DMS 273 (cell line): ENCODE measurements around the gene GLRX2.
"Not testable (repeated sequence)": the region's sequence is repeated elsewhere in the genome, so short reads cannot be mapped to it uniquely, and the experiment has no call there.

ENCODE experiments used
- DNase-seq: peaks from one replicate; lab custom pipeline; 2025; ENCODE audit not compliant: unreplicated experiment; lab: John Stamatoyannopoulos, UW

GLRX2 gene

GRCh38 chr1:193104907-193105820 is at the start of gene GLRX2:
Gene GLRX2, minus strand, starts transcription at chr1:193105414. Its CDS starts 32 bp downstream, at chr1:193105382.
- DNase-seq: peak; percentile 95

GRCh38 chr1:193144999-193145398 is 39.8 kb upstream of the GLRX2 start:
- DNase-seq: no peak

GRCh38 chr1:193144361-193144938 is 39.2 kb upstream of the GLRX2 start:
- DNase-seq: no peak

GRCh38 chr1:193143285-193143684 is 38.1 kb upstream of the GLRX2 start:
- peak; percentile 38 for DNase-seq

GRCh38 chr1:193142409-193142808 is 37.2 kb upstream of the GLRX2 start:
- no peak for DNase-seq

GRCh38 chr1:193141804-193142203 is 36.6 kb upstream of the GLRX2 start:
- no peak for DNase-seq

GRCh38 chr1:193140254-193140653 is 35.0 kb upstream of the GLRX2 start:
- DNase-seq: no peak

GRCh38 chr1:193131266-193131860 is 26.1 kb upstream of the GLRX2 start:
- no peak for DNase-seq

GRCh38 chr1:193125369-193125768 is 20.2 kb upstream of the GLRX2 start:
- DNase-seq: no peak

GRCh38 chr1:193123751-193124150 is 18.5 kb upstream of the GLRX2 start:
- no peak for DNase-seq

GRCh38 chr1:193121616-193122593 is 16.7 kb upstream of the GLRX2 start, which contains the start of gene CDC73:
Gene CDC73, plus strand, starts transcription at chr1:193122031. Its CDS starts 170 bp downstream, at chr1:193122201.
- peak; percentile 99 for DNase-seq

GRCh38 chr1:193120604-193121166 is 15.5 kb upstream of the GLRX2 start:
- DNase-seq: no peak

- no peak for DNase-seq
These were observed 13.9 kb upstream of the GLRX2 start for GRCh38 chr1:193118803-193119730.

GRCh38 chr1:193118194-193118593 is 13.0 kb upstream of the GLRX2 start:
- no peak for DNase-seq

- not testable (repeated sequence) for DNase-seq
These were observed 12.0 kb upstream of the GLRX2 start for GRCh38 chr1:193117167-193117566.

- no peak for DNase-seq
These were observed 10.5 kb upstream of the GLRX2 start for GRCh38 chr1:193115629-193116227.

- no peak for DNase-seq
These were observed 9.4 kb upstream of the GLRX2 start for GRCh38 chr1:193114485-193115095.

- DNase-seq: no peak
These were observed 8.7 kb upstream of the GLRX2 start for GRCh38 chr1:193113992-193114332.
